Panc1 (cell line): ENCODE results near the gene NR2E3. TPM values are rescaled to one million over a fixed set of nuclear protein-coding genes. Genes with fewer than 3 reads are reported as not detected.
A peak's percentile ranks its signal among the peaks of the same experiment; 100 is the strongest.

Experiments
- ATAC-seq: fragments of 200-7000 bp; cut with Tn5 transposase; 2 replicates; pipeline ENCODE4 v1.9.1; 2020; ENCODE audit warnings: mild to moderate bottlenecking, moderate library complexity
- BruUV-seq: library from RNA; stranded (reverse); fragments of 400-500 nt; replicated peaks from 2 replicates; lab custom pipeline; 2021; lab: Mats Ljungman, UMichigan
- CTCF ChIA-PET: fragments of 300-600 bp; sonication (Branson Sonifier 250); formaldehyde crosslinking; loops from one replicate; lab custom pipeline; 2022; ENCODE audit warnings: antibody characterized with exemption; lab: Charles Lee
- POLR2A ChIA-PET: fragments of 300-600 bp; sonication (Branson Sonifier 250); formaldehyde crosslinking; loops from one replicate; lab custom pipeline; 2022; ENCODE audit warnings: antibody characterized with exemption; lab: Charles Lee
- DNase-seq: peaks from one replicate; pipeline ENCODE4 v3.0.0-alpha.2; 2010; ENCODE audit warnings: low read depth, low spot score
- H3K27ac ChIP-seq: 2 replicates; pipeline ENCODE4 v1.5.1; 2011; ENCODE audit warnings: mild to moderate bottlenecking, low read length, inconsistent platforms
- H3K27me3 ChIP-seq: fragments of 200-500 bp; sonication (Bioruptor generic); 2 replicates; pipeline ENCODE4 v1.6.0; 2014; ENCODE audit warnings: low read length, inconsistent platforms; ENCODE audit not compliant: control insufficient read depth, insufficient read depth
- H3K36me3 ChIP-seq: fragments of 200-500 bp; sonication (Bioruptor generic); 2 replicates; pipeline ENCODE4 v1.5.1; 2014; ENCODE audit warnings: inconsistent platforms, mild to moderate bottlenecking, low read length, moderate library complexity; ENCODE audit not compliant: control insufficient read depth, insufficient read depth
- H3K4me1 ChIP-seq: 2 replicates; pipeline ENCODE4 v1.5.1; 2011; ENCODE audit warnings: inconsistent platforms, mild to moderate bottlenecking, low read length, moderate library complexity; ENCODE audit not compliant: control insufficient read depth, insufficient read depth
- H3K4me3 ChIP-seq, 2 experiments: 2 replicates each; pipeline ENCODE4 v1.5.1; 2011 to 2012; ENCODE audit warnings: low read depth in 2 of 2, low read length in 2 of 2, mild to moderate bottlenecking in 2 of 2, inconsistent platforms in 1 of 2, moderate library complexity in 1 of 2
- H3K9me3 ChIP-seq: fragments of 200-500 bp; sonication (Bioruptor generic); 2 replicates; pipeline ENCODE4 v1.5.1; 2014; ENCODE audit warnings: low read depth, mild to moderate bottlenecking, inconsistent platforms, low read length, moderate library complexity; ENCODE audit not compliant: control insufficient read depth, insufficient read depth
- POLR2AphosphoS5 ChIP-seq: IDR thresholded peaks from 2 replicates; pipeline ENCODE4 v1.6.1; 2012; ENCODE audit warnings: mild to moderate bottlenecking, low read depth, low read length, moderate library complexity
- SIN3A ChIP-seq: IDR thresholded peaks from 2 replicates; pipeline ENCODE4 v1.6.1; 2012; ENCODE audit warnings: low read depth, mild to moderate bottlenecking, low read length, moderate library complexity, borderline replicate concordance; ENCODE audit not compliant: insufficient read depth
- TCF7L2 ChIP-seq: IDR thresholded peaks from 2 replicates; pipeline ENCODE4 v1.6.1; 2011; ENCODE audit warnings: mild to moderate bottlenecking, low read depth, low read length, inconsistent platforms
- in situ Hi-C: cut with HindIII; loops from 2 replicates; pipeline ENCODE4 v1.10.0; 2016; ENCODE audit warnings: low sequenced_read_pairs, low pct_unique_long_range_greater_than_20kb
- intact Hi-C: fragments of 100-400 bp; cut with micrococcal nuclease; formaldehyde crosslinking; loops from one replicate; pipeline ENCODE4 v1.10.0; 2022; ENCODE audit not compliant: unreplicated experiment
- total RNA-seq: library from RNA; stranded (reverse); gene quantifications from one replicate; pipeline ENCODE4 v1.2.1, GENCODE V29; 2021; ENCODE audit not compliant: unreplicated experiment
- TF ChIP-seq, protein P1 (sequence below): fragments of 450-650 bp; IDR thresholded peaks from 2 replicates; pipeline ENCODE4 v1.5.1; 2017; ENCODE audit warnings: mild to moderate bottlenecking
- TF ChIP-seq, protein P2 (sequence below), 2 experiments: IDR thresholded peaks; 2 replicates each; pipeline ENCODE4 v1.6.1; 2011 to 2012; ENCODE audit warnings: low read depth in 2 of 2, control low read depth in 1 of 2, low read length in 1 of 2, mild to moderate bottlenecking in 1 of 2, moderate library complexity in 1 of 2; ENCODE audit not compliant: insufficient read depth in 1 of 2

NR2E3 gene
- total RNA-seq, 1 experiment from 2014 or later = 0.98 TPM

DNA sequence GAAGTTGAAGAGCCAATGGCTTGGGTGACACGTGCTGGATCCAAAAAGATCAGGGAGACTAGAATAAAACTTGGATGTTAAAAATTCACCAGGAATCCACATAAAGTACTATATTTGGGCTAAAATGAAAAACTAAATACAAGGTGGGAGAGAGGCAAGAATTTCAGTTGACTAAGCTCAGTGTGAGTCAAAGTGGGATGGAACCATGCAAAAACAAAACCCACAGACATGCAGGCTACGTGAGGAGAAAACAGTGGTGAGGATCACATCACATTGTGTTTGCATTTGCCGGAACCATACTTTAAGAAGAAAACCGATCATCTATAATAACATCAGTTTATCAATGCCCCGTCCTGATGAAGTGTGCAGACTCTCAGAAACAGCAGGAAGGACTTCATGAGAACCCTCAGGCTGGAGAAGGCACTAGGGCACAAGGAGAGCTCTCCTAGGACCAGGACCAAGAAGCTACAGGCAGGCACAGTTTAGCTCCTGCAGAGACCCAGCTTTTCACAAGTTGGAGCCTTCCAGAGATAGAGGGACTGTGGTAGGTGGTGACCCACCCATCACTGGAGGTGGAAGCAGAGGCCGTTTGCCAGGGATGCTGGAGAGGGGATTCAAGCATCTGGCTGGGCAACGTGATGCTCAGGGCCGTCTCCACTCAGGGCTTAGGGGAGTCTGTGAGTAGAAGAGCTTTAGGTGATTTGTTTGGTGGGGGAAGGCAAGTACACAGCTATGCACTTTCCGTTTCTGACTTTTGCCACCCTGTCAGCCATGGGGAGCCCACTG is 29.0 kb upstream of the NR2E3 start:
- intact Hi-C loops = no loop called here
- DNase-seq = no peak
- CTCF ChIA-PET = interaction anchor here (0.5 to 0.8 kb wide), 3 partner anchors 28 to 574 kb away, joined by 3 to 7 read pairs (median 3); no protein-coding TSS in a partner anchor
- Histone ChIP-seq H3K27me3 (no peaks in the 10 kb centered on the region), H3K36me3 (no peaks in the 10 kb centered on the region), H3K27ac (no peak overlapping the region), H3K4me1 (peaks cover 6% of the 10 kb centered on the region; the same call in 1 of the 2 replicates), H3K4me3 (no peak overlapping the region), H3K9me3 (no peaks in the 10 kb centered on the region)
- no TSS peak for BruUV-seq
- TF ChIP-seq, protein P1, sequence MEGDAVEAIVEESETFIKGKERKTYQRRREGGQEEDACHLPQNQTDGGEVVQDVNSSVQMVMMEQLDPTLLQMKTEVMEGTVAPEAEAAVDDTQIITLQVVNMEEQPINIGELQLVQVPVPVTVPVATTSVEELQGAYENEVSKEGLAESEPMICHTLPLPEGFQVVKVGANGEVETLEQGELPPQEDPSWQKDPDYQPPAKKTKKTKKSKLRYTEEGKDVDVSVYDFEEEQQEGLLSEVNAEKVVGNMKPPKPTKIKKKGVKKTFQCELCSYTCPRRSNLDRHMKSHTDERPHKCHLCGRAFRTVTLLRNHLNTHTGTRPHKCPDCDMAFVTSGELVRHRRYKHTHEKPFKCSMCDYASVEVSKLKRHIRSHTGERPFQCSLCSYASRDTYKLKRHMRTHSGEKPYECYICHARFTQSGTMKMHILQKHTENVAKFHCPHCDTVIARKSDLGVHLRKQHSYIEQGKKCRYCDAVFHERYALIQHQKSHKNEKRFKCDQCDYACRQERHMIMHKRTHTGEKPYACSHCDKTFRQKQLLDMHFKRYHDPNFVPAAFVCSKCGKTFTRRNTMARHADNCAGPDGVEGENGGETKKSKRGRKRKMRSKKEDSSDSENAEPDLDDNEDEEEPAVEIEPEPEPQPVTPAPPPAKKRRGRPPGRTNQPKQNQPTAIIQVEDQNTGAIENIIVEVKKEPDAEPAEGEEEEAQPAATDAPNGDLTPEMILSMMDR = no peak
- TF ChIP-seq TCF7L2 (no peak), POLR2AphosphoS5 (no peak), SIN3A (no peak)
- TF ChIP-seq, protein P2, sequence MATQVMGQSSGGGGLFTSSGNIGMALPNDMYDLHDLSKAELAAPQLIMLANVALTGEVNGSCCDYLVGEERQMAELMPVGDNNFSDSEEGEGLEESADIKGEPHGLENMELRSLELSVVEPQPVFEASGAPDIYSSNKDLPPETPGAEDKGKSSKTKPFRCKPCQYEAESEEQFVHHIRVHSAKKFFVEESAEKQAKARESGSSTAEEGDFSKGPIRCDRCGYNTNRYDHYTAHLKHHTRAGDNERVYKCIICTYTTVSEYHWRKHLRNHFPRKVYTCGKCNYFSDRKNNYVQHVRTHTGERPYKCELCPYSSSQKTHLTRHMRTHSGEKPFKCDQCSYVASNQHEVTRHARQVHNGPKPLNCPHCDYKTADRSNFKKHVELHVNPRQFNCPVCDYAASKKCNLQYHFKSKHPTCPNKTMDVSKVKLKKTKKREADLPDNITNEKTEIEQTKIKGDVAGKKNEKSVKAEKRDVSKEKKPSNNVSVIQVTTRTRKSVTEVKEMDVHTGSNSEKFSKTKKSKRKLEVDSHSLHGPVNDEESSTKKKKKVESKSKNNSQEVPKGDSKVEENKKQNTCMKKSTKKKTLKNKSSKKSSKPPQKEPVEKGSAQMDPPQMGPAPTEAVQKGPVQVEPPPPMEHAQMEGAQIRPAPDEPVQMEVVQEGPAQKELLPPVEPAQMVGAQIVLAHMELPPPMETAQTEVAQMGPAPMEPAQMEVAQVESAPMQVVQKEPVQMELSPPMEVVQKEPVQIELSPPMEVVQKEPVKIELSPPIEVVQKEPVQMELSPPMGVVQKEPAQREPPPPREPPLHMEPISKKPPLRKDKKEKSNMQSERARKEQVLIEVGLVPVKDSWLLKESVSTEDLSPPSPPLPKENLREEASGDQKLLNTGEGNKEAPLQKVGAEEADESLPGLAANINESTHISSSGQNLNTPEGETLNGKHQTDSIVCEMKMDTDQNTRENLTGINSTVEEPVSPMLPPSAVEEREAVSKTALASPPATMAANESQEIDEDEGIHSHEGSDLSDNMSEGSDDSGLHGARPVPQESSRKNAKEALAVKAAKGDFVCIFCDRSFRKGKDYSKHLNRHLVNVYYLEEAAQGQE (IDR thresholded peaks at IDR 0.05; ENCODE audit: insufficient read depth in 1 of 2, low read depth in 2 of 2, low read length in 1 of 2) = no peak
- in situ Hi-C loops = no loop called here
- POLR2A ChIA-PET = no interaction called here
- 0 out of 2 replicates have a peak, but pooled peaks have one; percentile 31 for ATAC-seq

DNA sequence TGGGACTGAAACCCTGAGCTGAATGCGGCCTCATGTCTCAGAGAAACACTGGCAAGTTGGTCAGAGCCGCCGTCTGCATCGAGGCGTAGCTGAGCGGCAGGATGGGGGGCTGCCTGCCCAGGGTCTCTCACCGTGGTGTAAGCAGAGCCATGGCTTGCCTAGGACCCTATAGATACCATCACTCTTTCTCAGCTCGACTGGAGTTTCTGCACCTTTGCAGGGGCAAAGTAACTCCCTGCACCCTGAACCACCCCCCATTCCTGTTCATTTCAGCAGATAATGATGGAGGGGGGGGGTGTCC is 28.4 kb upstream of the NR2E3 start:
- BruUV-seq = no TSS peak
- no peaks in the 10 kb centered on the region for H3K36me3 ChIP-seq
- intact Hi-C loops (no loop called here), in situ Hi-C loops (no loop called here)
- DNase-seq = no peak
- peaks cover 6% of the 10 kb centered on the region; the same call in 1 of the 2 replicates for H3K4me1 ChIP-seq
- H3K27ac ChIP-seq = no peak overlapping the region
- TF ChIP-seq POLR2AphosphoS5 (no peak), TCF7L2 (no peak), SIN3A (no peak)
- TF ChIP-seq, protein P2 (IDR thresholded peaks at IDR 0.05; ENCODE audit: insufficient read depth in 1 of 2, low read depth in 2 of 2, low read length in 1 of 2) = no peak
- TF ChIP-seq, protein P1 = no peak
- CTCF ChIA-PET = no interaction called here
- H3K9me3 ChIP-seq = no peaks in the 10 kb centered on the region
- ATAC-seq = no peak
- H3K27me3 ChIP-seq = no peaks in the 10 kb centered on the region
- POLR2A ChIA-PET = no interaction called here
- H3K4me3 ChIP-seq = no peak overlapping the region
